Measurements from ENCODE around the gene ZBTB22. TPM values are rescaled to one million over a fixed set of nuclear protein-coding genes. Genes with fewer than 3 reads are reported as not detected.

The ZBTB22 gene
- total RNA-seq, 1 donor from 2014 or later: 27.3 TPM

DNA sequence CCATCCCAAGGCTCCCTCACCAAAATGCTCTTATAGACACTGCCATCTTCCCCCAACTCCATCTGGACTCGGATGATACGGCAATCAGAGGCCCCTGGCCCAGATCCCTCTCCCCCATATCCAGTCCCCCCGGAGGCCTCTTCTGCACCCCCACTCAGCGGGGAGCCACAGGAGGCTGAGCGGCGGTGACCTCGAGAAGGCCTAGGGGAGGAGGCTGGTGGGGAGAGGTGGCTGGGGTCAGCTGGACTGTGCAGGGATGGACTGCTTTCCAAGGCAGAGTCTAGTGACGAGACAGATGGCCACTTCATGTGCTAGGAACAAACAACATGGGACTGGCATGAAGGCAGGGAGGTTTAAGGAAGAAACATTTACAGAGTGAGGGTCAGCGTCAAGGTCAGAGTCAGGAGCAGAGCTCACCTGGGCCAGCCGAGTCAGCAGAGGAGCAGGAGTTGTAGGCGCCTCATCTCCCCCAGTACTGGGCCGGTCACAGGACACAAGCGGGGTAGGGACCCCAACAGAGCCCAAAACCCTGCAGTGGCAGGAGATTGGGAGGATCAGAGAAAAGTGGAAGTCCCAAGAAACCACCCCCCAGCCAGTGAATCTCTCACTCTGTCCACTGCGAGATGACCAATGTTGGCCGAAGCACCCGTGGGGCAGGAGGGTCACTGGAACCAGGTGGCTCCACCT is 24.4 kb downstream of the ZBTB22 start:
- Mint-ChIP-seq H3K27ac (no peak overlapping the region), H3K4me1 (ENCODE audit: low read depth) (peaks cover 27% of the 10 kb centered on the region), H3K9me3 (ENCODE audit: low read depth) (no peaks in the 10 kb centered on the region), H3K27me3 (no peaks in the 10 kb centered on the region), H3K4me3 (ENCODE audit: low read depth) (no peak overlapping the region), H3K36me3 (ENCODE audit: insufficient read depth) (peaks cover 7% of the 10 kb centered on the region)
- DNase-seq (ENCODE audit: low spot score, unreplicated experiment): no peak
- TF ChIP-seq, protein P1, sequence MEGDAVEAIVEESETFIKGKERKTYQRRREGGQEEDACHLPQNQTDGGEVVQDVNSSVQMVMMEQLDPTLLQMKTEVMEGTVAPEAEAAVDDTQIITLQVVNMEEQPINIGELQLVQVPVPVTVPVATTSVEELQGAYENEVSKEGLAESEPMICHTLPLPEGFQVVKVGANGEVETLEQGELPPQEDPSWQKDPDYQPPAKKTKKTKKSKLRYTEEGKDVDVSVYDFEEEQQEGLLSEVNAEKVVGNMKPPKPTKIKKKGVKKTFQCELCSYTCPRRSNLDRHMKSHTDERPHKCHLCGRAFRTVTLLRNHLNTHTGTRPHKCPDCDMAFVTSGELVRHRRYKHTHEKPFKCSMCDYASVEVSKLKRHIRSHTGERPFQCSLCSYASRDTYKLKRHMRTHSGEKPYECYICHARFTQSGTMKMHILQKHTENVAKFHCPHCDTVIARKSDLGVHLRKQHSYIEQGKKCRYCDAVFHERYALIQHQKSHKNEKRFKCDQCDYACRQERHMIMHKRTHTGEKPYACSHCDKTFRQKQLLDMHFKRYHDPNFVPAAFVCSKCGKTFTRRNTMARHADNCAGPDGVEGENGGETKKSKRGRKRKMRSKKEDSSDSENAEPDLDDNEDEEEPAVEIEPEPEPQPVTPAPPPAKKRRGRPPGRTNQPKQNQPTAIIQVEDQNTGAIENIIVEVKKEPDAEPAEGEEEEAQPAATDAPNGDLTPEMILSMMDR (IDR thresholded peaks at IDR 0.05; ENCODE audit: unreplicated experiment): no peak

DNA sequence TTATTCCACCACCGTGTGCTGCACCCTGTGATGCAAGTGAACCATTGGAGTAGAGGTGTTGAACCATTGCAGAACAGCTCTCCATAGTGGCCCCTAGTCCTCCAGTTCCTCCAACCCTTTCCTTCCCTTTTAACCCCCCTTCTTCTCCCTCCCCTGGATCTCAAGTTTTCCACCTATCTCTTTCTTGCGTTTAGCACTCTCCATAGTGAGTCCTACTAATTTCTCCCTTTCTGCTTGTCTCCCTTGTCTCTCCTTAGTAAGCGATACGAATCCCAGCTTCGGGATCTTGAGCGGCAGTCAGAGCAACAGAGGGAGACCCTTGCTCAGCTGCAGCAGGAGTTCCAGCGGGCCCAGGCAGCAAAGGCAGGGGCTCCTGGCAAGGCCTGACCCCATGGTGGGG is 27.1 kb downstream of the ZBTB22 start:
- H3K4me3 Mint-ChIP-seq (ENCODE audit: low read depth): peak overlapping the region; percentile 97
- TF ChIP-seq, protein P1 (IDR thresholded peaks at IDR 0.05; ENCODE audit: unreplicated experiment): no peak
- no peak for DNase-seq (ENCODE audit: low spot score, unreplicated experiment)
- no peaks in the 10 kb centered on the region for H3K9me3 Mint-ChIP-seq (ENCODE audit: low read depth)
- peaks cover 11% of the 10 kb centered on the region for H3K36me3 Mint-ChIP-seq (ENCODE audit: insufficient read depth)
- peaks cover 25% of the 10 kb centered on the region for H3K4me1 Mint-ChIP-seq (ENCODE audit: low read depth)
- H3K27ac Mint-ChIP-seq: no peak overlapping the region
- no peaks in the 10 kb centered on the region for H3K27me3 Mint-ChIP-seq

DNA sequence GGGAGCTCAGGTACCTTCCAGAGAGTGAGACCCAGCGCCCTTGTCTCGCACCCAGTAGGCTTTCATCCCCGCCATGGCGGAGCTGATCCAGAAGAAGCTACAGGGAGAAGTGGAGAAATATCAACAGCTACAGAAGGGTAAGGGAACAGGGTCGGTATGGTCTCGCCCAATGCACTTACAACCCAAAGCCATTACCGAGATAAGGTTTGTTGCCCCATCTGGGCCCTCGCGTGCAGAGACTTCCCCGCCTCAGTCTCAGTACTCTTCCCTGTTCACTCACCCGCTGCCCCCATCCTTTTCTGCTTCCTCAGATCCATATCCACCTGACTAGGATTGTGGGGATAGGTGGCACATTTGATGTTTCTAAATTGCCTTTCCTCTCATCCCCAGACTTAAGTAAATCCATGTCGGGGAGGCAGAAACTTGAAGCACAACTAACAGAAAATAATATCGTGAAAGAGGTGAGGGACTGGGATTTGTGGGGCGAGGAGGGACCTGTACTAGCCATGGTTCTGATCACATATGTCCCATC is 27.7 kb downstream of the ZBTB22 start:
- H3K36me3 Mint-ChIP-seq (ENCODE audit: insufficient read depth): peaks cover 11% of the 10 kb centered on the region
- H3K4me3 Mint-ChIP-seq (ENCODE audit: low read depth): peak overlapping the region; percentile 97

DNA sequence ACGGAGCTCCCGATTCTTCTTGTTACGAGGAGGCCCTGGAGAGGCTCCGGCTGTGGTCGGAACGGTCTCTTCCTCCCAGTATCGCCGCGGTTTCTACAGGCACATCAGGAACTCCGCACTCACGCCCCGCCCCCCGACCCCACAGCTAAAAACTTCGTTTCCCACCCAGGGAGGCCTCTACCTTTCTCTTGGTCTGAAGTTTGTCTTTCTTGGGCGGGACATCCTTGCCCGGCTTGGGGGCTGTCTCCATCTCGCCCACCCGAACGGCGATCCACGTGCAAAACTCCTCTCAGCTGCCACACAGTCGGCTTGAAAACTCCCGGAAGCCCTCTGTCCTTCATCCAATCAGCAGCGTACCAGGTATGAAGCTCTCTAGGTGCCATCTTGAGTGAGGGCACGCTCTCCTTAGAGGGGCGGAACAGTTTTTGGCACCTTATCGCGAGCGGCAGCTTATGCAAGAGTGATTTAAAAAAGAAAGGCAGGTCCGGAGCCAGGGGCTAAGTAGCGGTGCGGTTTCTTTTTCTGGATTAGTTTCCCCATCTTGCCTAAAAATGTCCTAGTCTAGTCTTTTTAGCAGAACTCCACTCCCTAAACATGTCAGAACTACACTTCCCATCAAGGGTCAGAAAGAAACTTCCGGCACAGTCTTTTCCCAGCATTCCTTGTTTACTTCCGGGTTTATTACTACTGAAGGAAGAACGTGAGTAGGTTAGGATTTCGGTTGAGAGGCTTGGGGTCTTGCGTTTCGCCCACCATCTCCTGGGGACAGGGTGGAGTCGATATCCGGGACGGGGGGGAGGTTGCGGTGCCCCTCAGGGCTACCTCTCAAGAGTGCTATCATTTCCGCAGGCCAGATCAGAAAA is 28.4 kb downstream of the ZBTB22 start, which contains the start of the genes PFDN6 and WDR46:
Gene PFDN6 (plus strand): TSS at position 681 of the 863 bp plus-strand sequence. CDS start 256 bp downstream, outside the sequence.
Gene WDR46 (minus strand): TSS at position 319 of the 863 bp plus-strand sequence. CDS start 69 bp downstream, at position 250.
- H3K9me3 Mint-ChIP-seq (ENCODE audit: low read depth): no peaks in the 10 kb centered on the region
- peak within 1 kb of the TSS; percentile 95 for H3K27ac Mint-ChIP-seq
- DNase-seq (ENCODE audit: low spot score, unreplicated experiment): peak; percentile 38
- peak within 1 kb of the TSS; percentile 97 for H3K4me3 Mint-ChIP-seq (ENCODE audit: low read depth)
- H3K27me3 Mint-ChIP-seq: no peaks in the 10 kb centered on the region
- H3K36me3 Mint-ChIP-seq (ENCODE audit: insufficient read depth): peaks cover 13% of the 10 kb centered on the region
- TF ChIP-seq, protein P1 (IDR thresholded peaks at IDR 0.05; ENCODE audit: unreplicated experiment): no peak
- H3K4me1 Mint-ChIP-seq (ENCODE audit: low read depth): peaks cover 25% of the 10 kb centered on the region

More for the DNA sequence above, 27.7 kb downstream of the ZBTB22 start:
- peaks cover 25% of the 10 kb centered on the region for H3K4me1 Mint-ChIP-seq (ENCODE audit: low read depth)
- no peaks in the 10 kb centered on the region for H3K9me3 Mint-ChIP-seq (ENCODE audit: low read depth)
- H3K27me3 Mint-ChIP-seq: no peaks in the 10 kb centered on the region
- peak overlapping the region; percentile 95 for H3K27ac Mint-ChIP-seq
- TF ChIP-seq, protein P1 (IDR thresholded peaks at IDR 0.05; ENCODE audit: unreplicated experiment): no peak
- no peak for DNase-seq (ENCODE audit: low spot score, unreplicated experiment)

Data from progenitor cell of endocrine pancreas (in vitro differentiated cells).